ENCODE results near the gene THBD. TPM values are rescaled to one million over a fixed set of nuclear protein-coding genes. Genes with fewer than 3 reads are reported as not detected.

THBD gene
- polyA plus RNA-seq, 3 donors: 7.4 to 194 (median 30.2) TPM

DNA sequence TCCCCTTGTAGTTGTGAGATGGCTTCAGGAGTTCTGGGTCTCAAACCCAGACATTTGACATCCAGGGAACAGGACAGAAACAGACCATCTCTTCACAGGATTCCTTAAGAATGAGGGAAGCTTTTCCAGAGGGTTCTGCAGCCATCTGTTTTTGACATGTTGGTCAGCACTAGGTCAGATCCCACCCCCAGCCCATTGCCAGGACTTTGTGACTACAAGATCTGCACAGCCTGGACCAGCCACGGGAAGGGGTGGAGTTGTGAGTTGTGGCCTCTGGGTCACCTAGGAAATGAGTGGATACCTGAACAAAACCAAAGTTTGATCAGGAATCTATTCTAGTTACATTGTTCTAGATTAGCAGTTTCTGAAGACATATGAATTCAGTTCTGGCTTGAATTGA is 53.5 kb downstream of the THBD start:
- Histone ChIP-seq H3K9me3 (replicated peaks in 1 of 2; ENCODE audit: control insufficient read depth in 1 of 2, insufficient read depth in 1 of 2, low read length in 2 of 2) (peaks cover 0 to 11% of the 10 kb centered on the region in 2 donors), H3K4me1 (ENCODE audit: control insufficient read depth in 1 of 2, insufficient read depth in 2 of 2, low read length in 2 of 2) (no peaks in the 10 kb centered on the region), H3K36me3 (replicated peaks in 1 of 2; ENCODE audit: control insufficient read depth in 1 of 2, insufficient read depth in 2 of 2, low read length in 2 of 2) (no peaks in the 10 kb centered on the region), H3K79me2 (ENCODE audit: insufficient read depth, low read length) (no peaks in the 10 kb centered on the region), H3K4me2 (replicated peaks; ENCODE audit: extremely low read depth, low read length, poor library complexity, severe bottlenecking) (no peak overlapping the region), H3K9ac (ENCODE audit: insufficient read depth, low read length, poor library complexity, severe bottlenecking) (no peak overlapping the region), H3K27ac (ENCODE audit: low read depth in 1 of 2, low read length in 2 of 2) (no peak overlapping the region), H3K27me3 (ENCODE audit: control insufficient read depth in 2 of 2, insufficient read depth in 2 of 2, low read length in 2 of 2) (no peaks in the 10 kb centered on the region), H3K4me3 (replicated peaks in 1 of 3; ENCODE audit: low read depth in 2 of 3, low read length in 3 of 3) (no peak overlapping the region), H2AFZ (ENCODE audit: insufficient read depth, low read depth, low read length, poor library complexity, severe bottlenecking) (no peak overlapping the region), H4K20me1 (ENCODE audit: insufficient read depth, low read length) (no peaks in the 10 kb centered on the region)
- Mint-ChIP-seq H3K4me1 (no peaks in the 10 kb centered on the region), H3K4me3 (no peak overlapping the region), H3K27ac (no peak overlapping the region), H3K36me3 (no peaks in the 10 kb centered on the region), H3K9me3 (peaks cover 4 to 20% (median 15%) of the 10 kb centered on the region in 7 donors), H3K27me3 (ENCODE audit: low read depth in 3 of 3) (peaks cover 3 to 5% (median 4%) of the 10 kb centered on the region in 3 donors)
- intact Hi-C loops (cut with micrococcal nuclease): no loop called here
- no peak for TF ChIP-seq CTCF (IDR thresholded peaks at IDR 0.05)
- WGBS (ENCODE audit: insufficient coverage): 100% methylated on average over 1 of the region's 1 CpG
- no peak for DNase-seq

Other genes with a start within 250 kb of the THBD start
- not detected for gene SSTR4, start 14.4 kb downstream of the THBD start, polyA plus RNA-seq
- gene CD93, start 36.7 kb upstream of the THBD start, polyA plus RNA-seq: 100 to 1,000 TPM in 1 of 3 donors, 10 to 100 TPM in 2; 26.0 to 170 (median 48.9) TPM

All from CD14-positive monocyte (primary cell).